Mucosa of gallbladder (tissue), 1 donor: Measurements from ENCODE around the gene CDK15. TPM values are rescaled to one million over a fixed set of nuclear protein-coding genes. Genes with fewer than 3 reads are reported as not detected.

ENCODE experiments used
- DNase-seq: peaks from one replicate; pipeline ENCODE4 v3.0.0-alpha.2; 2020; ENCODE audit warnings: low spot score
- total RNA-seq: library from RNA; stranded (reverse); gene quantifications from one replicate; pipeline ENCODE4 v1.2.1, GENCODE V29; 2021
- donor health status: DM: no; HTN: no; CAD: no.

Gene CDK15
- total RNA-seq, 1 donor from 2014 or later, result 3.1 TPM

- DNase-seq, result no peak
These were observed 102.6 kb downstream of the CDK15 start for GRCh38 chr2:201908901-201909300.

DNA sequence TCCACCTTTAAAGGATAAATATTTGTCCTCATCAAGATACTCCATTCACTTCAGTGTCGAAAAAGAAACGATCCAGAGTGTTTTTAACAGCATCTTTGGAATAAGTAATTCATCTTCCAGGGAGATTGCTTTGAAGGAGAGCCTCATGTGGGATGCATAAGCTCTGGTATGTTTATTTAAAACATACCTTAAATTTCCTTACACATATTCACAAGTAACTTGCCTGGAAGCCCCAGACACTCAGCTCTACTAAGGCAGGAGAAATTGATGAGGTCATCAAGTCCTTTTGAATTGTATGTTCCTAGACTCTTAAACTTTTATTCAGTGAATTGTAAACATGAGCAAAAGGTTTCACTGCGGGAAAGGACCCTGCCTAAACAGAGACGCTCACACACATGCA is 103.0 kb downstream of the CDK15 start:
- no peak for DNase-seq

DNA sequence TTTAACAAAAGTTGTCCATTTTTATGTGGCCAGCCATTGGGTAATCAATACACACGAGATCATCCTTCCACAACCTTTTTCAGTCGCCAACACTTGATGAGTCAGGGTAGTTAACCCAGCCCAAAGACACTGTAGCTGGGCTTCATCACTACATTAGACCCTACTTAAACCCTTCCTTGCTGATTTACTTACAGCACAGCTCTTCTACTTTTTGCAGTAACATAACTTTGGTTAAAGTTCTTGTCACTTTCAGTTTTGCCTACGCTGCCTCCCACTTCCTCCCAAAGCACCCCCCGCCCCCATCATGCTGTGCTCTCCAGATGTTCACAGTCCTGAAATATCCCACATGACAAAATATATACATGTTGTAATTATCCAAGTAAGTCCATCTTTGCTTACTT is 103.6 kb downstream of the CDK15 start:
- DNase-seq, result no peak

- DNase-seq, result no peak
These were observed 105.0 kb downstream of the CDK15 start for GRCh38 chr2:201911372-201911771.

DNA sequence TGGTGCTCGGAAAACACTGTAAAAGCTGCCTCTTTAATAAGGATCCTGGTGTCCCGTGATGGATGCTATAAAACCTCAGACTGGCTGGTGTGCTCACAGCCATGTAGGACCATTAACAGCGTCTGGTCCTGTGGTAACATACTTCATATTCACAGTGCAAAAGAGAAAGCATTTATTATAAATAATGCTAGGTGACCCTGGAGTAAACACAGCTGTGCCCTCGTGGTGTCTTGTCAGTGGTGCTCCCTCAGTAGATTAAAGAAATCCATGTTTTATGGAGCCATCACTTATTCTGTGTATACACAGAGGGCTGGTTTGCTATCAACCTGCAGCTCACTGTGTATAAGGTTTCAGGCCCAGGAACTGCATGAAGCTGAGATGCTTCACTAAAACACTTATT is 106.9 kb downstream of the CDK15 start:
- DNase-seq, result no peak

DNA sequence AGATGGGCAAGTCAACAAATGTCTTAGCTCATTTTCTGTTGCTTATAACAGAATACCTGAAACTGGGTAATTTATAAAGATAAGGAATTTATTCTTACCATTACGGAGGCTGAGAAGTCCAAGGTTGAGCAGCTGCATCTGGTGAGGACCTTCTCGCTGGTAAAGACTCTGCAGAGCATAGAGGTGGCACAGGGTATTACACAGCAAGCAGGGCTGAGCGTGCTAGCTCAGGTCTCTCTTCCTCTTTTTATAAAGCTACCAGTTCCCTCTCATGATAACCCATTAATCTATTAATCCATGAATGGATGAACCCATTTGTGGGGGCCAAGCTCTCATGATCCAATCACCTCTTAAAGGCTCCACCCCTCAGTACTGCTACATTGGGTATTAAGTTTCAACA is 109.1 kb downstream of the CDK15 start:
- DNase-seq, result no peak

DNA sequence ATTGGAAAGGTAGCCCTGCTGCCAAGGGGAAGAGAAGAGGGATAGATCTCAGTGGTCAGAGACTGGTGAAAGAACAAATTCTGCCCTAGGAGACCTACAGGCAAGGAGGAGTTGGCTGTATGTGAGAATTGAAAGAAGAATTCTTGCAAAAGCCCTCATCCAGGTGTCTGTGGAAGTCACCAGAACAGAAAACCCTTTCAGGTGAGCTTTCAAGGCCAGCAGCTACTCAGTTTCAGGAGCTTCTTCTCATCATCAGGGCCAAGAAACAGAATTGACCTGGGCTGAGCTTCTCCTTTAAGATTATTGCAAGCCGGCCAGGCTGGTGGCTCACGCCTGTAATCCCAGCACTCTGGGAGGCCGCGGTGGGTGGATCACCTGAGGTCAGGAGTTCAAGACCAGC is 110.2 kb downstream of the CDK15 start:
- no peak for DNase-seq

- no peak for DNase-seq
These were observed 112.4 kb downstream of the CDK15 start for GRCh38 chr2:201918616-201919307.

- DNase-seq, result no peak
These were observed 112.9 kb downstream of the CDK15 start for GRCh38 chr2:201919308-201919634.

GRCh38 chr2:201923436-201924328 is 117.3 kb downstream of the CDK15 start:
- DNase-seq, result no peak

- no peak for DNase-seq
These were observed 118.1 kb downstream of the CDK15 start for GRCh38 chr2:201924453-201924852.

DNA sequence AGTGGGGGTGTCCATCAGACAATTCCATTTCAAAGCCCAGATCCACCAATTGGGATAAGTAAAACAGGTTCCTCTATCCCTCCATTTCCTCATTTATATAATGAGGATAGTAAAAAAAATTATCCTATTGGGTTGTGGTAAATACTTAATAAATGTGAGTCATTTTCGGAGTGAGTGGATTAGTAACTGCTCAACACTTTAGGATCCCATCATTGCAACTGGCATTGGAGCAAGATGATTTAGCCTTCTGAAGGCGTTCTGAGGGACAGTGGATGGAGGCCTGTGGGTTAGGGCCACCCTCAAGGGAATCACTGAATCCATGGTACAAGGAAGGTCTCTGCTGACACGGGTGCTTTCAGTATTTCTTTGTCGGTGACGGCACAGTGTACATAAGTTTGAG is 118.7 kb downstream of the CDK15 start:
- DNase-seq, result no peak

- DNase-seq, result no peak
These were observed 119.7 kb downstream of the CDK15 start for GRCh38 chr2:201926067-201926466.

GRCh38 chr2:201928363-201928762 is 122.0 kb downstream of the CDK15 start:
- no peak for DNase-seq

GRCh38 chr2:201929281-201930026 is 123.1 kb downstream of the CDK15 start:
- DNase-seq, result no peak

DNA sequence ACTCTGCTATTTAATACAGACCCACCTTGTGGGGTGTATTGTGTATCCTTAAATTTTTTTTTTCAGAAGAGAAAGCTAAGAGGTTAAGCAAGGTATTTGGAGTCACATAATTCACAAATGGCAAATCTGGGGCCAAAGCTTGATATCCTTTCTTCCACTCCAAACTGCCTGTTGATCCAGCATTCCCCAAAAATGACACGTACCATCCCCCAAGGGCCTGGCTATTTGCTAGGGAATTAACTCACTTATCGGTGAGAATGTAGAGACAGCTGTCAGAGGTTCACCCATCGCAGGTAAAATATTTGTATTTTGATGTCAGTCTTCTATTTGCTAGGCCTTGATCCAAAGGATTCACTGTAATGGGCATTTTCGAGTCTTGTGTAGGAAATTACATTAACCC is 123.7 kb downstream of the CDK15 start:
- no peak for DNase-seq

DNA sequence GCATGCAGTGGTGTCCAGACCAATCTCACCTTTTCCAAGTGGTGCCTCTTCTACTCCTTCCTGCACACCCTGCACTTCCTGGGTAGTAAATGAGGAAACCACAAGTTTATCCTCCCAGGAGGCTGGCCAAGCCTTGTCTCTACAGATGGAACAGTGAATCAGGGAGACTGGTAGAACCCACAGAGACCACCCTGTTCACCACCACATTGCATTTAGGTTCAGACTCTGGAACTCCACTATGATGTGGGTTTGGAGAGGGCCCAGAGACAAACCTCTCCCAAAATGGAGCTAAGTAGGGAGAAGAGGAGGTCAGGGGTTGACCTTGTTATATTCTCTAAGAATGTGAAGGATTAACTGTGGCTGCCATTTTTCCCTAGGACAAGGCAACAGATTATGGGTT is 124.5 kb downstream of the CDK15 start:
- DNase-seq, result no peak

DNA sequence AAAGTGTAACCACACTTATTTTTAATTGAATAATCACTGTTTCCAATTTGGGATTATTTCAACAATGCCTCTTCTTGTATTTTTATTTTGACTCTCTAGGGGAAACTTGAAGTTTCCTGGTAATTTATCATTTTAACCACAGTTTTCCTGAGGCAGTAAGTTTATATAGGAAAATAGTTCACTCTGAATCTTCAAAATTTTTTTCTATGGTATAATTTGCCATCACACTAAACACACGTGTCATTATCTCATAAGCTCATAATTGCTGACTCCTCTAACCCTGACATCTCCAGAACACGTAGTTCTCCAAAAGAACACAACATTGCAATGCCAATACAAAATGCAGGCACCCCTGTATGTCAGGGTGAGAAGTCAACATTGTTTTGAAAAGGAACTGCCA is 125.1 kb downstream of the CDK15 start:
- DNase-seq, result no peak

DNA sequence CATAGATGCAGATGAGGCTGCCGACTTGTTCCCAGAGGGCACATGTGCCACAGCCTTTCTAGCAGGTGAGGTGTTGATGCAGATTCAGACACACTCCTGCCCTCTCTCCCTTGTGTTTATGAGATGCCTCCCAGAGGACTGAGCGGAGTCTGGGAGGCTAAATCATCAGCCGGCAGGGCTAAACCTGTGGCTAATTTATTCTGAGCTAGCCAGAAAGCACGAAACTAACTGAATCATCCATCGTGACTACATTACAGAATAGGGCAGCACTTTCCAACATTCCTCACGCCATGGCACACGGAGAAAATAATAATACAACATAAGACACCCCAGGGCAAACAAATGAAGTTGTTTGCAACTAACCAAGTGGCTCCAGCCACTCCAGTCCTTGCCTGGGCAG is 125.6 kb downstream of the CDK15 start:
- DNase-seq, result no peak

DNA sequence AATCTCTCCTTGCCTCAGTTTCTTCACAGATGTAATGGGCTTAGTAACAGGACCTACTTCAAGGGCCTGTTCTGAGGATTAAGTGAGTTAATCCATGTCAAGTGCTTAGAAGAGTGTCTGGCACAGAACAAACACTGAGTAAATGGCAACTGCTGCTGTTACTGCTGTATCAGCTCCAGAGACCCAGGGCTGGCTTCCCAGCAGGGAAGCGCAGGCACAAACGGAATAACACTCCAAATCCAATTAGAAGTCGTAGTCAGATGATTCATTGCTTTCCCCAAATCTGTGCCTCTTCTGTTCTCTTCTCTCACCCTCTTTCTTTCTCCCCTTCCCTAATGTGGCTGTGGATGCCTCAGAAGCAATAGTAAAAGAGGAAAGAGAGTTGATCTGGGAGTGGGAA is 126.2 kb downstream of the CDK15 start:
- no peak for DNase-seq

DNA sequence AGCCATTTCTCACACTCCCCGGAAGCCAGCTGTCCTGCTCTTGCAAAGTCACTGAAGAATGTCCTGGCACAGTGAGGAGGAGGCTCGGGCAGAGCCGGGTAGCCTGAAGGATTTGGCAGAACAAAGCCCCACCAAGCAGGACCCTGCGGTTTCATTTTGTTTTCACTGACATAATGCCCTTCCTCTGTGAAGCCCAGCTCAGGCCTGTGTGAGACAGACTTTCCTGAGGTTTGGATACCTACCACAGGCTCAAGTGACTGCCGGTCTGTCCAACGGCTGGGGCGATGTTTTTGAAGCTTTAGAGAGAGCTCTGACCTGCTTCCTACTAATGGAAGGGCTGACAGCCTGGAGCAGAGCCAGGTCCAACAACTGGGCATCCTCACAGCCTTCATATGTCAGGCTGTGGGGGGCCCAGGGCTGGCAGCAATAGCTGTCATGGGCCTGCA is 127.5 kb downstream of the CDK15 start:
- DNase-seq, result no peak

DNA sequence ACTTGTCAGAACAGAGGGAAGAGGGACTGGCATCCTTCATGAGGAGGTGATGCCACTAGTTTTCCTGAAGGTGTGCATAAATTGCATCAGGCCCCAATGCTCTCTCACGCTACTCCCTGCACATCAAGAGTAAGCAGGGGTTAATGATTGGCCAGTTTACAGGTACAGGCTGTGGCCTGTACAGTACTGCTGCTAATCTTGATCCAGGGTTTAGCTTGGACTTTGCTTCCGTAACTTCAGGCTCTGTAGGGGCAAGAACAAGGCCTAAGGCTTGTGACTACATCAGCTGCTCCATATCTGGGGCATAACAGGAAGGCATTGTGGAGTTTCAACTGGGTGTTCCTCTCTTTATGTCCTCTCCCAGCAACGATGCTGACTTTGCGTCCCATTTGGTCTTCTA is 130.5 kb downstream of the CDK15 start:
- DNase-seq, result peak; percentile 16

- DNase-seq, result no peak
These were observed 131.0 kb downstream of the CDK15 start for GRCh38 chr2:201937343-201937742.
